K562 (cell line): ENCODE results near the gene EQTN. TPM values are rescaled to one million over a fixed set of nuclear protein-coding genes. Genes with fewer than 3 reads are reported as not detected.

Source experiments
- ATAC-seq: fragments of 200-7000 bp; cut with Tn5 transposase; 3 replicates; pipeline ENCODE4 v1.9.1; 2020; ENCODE audit warnings: moderate library complexity
- BruUV-seq: library from RNA; stranded (reverse); fragments of 400-500 nt; replicated peaks from 2 replicates; lab custom pipeline; 2021; lab: Mats Ljungman, UMichigan
- CTCF ChIA-PET: fragments of 300-600 bp; formaldehyde crosslinking; extraction: SDS; loops from one replicate; lab custom pipeline; 2021; ENCODE audit warnings: low intra/inter-chr PET ratio; lab: Yijun Ruan, JAX
- POLR2A ChIA-PET: fragments of 300-600, 350-650 bp; sonication (Branson Sonifier 250); formaldehyde crosslinking; extraction: SDS; loops from one replicate; lab custom pipeline; 2021; ENCODE audit warnings: antibody characterized with exemption, inconsistent platforms; lab: Yijun Ruan, JAX
- DNase-seq, 4 experiments: peaks; one replicate each; pipeline versions ENCODE4 v3.0.0 to v3.0.0-alpha.2; 2011 to 2018; ENCODE audit warnings: low spot score in 3 of 4, mixed read lengths in 3 of 4; ENCODE audit errors: extremely low read depth in 1 of 4
- FAIRE-seq: peaks from 2 replicates; lab custom pipeline; 2011; peaks lifted over from hg19 to GRCh38; lab: Jason Lieb, UNC
- H2AFZ ChIP-seq: 2 replicates; pipeline ENCODE4 v1.6.0; 2011; ENCODE audit warnings: low read depth, low read length, control low read depth, inconsistent platforms
- H3K27ac ChIP-seq: fragments of 200-600 bp; 3 replicates; pipeline ENCODE4 v1.8.0; 2011; ENCODE audit warnings: low read depth, mild to moderate bottlenecking, control low read depth, inconsistent platforms, low read length, moderate library complexity, mixed read lengths; ENCODE audit errors: extremely low read depth
- H3K27me3 ChIP-seq, 2 experiments: fragments of 300-600 bp in 1 of 2; 2 replicates in 1 of 2; 3 replicates in 1 of 2; pipeline versions ENCODE4 v1.6.0 to v1.8.0; 2011; ENCODE audit warnings: inconsistent platforms in 2 of 2, low read length in 2 of 2, mild to moderate bottlenecking in 1 of 2, mixed read lengths in 1 of 2, moderate library complexity in 1 of 2; ENCODE audit not compliant: control insufficient read depth in 2 of 2, insufficient read depth in 2 of 2
- H3K36me3 ChIP-seq: fragments of 300-600 bp; 3 replicates; pipeline ENCODE4 v1.8.0; 2011; ENCODE audit warnings: mild to moderate bottlenecking, low read length, inconsistent platforms; ENCODE audit not compliant: control insufficient read depth, insufficient read depth
- H3K4me1 ChIP-seq, 2 experiments: fragments of 200-600 bp in 1 of 2; replicated peaks in 1 of 2; 2 replicates in 1 of 2; 3 replicates in 1 of 2; pipeline versions ENCODE4 v1.5.1 to v1.8.0; 2011; ENCODE audit warnings: inconsistent platforms in 2 of 2, low read length in 2 of 2, mild to moderate bottlenecking in 1 of 2, mixed read lengths in 1 of 2, moderate library complexity in 1 of 2; ENCODE audit not compliant: control insufficient read depth in 2 of 2, insufficient read depth in 2 of 2
- H3K4me2 ChIP-seq: 2 replicates; pipeline ENCODE4 v1.6.1; 2011; ENCODE audit warnings: low read length, control low read depth, inconsistent platforms, mixed read lengths; ENCODE audit not compliant: insufficient read depth
- H3K4me3 ChIP-seq: fragments of 200-600 bp; sonication (generic), shearing (Covaris generic); 2 replicates; pipeline ENCODE4 v1.5.1; 2016; ENCODE audit warnings: control low read depth, inconsistent platforms
- H3K79me2 ChIP-seq: fragments of 200-600 bp; 3 replicates; pipeline ENCODE4 v1.8.0; 2011; ENCODE audit warnings: low read length, inconsistent platforms; ENCODE audit not compliant: control insufficient read depth, insufficient read depth
- H3K9ac ChIP-seq, 2 experiments: 2 replicates each; pipeline versions ENCODE4 v1.6.0 to v1.6.1; 2011; ENCODE audit warnings: low read depth in 2 of 2, low read length in 2 of 2, control low read depth in 1 of 2, inconsistent platforms in 1 of 2, mild to moderate bottlenecking in 1 of 2, mixed read lengths in 1 of 2; ENCODE audit not compliant: insufficient read depth in 1 of 2
- H3K9me1 ChIP-seq: one replicate; pipeline ENCODE4 v1.6.0; 2011; ENCODE audit warnings: inconsistent platforms, mild to moderate bottlenecking, low read length, moderate library complexity; ENCODE audit not compliant: control insufficient read depth, insufficient read depth
- H3K9me3 ChIP-seq: replicated peaks from 2 replicates; pipeline ENCODE4 v1.5.1; 2011; ENCODE audit warnings: low read depth, low read length, inconsistent platforms; ENCODE audit not compliant: control insufficient read depth, insufficient read depth
- H4K20me1 ChIP-seq: replicated peaks from 2 replicates; pipeline ENCODE4 v1.6.1; 2011; ENCODE audit warnings: low read length, inconsistent platforms, mixed read lengths; ENCODE audit not compliant: control insufficient read depth, insufficient read depth
- BMI1 ChIP-seq: fragments of 150-350 bp; IDR thresholded peaks from 2 replicates; pipeline ENCODE4 v1.6.1; 2014; ENCODE audit warnings: low read length
- CBX1 ChIP-seq: sonication (generic); IDR thresholded peaks from 2 replicates; pipeline ENCODE4 v1.6.1; 2016; ENCODE audit warnings: antibody characterized with exemption, low read depth, mild to moderate bottlenecking
- HNRNPK ChIP-seq: fragments of 200-400 bp; formaldehyde crosslinking; IDR thresholded peaks from one replicate; pipeline ENCODE4 v1.6.1; 2018; ENCODE audit warnings: mild to moderate bottlenecking, low read depth, low read length; ENCODE audit not compliant: poor library complexity, severe bottlenecking
- ILK ChIP-seq: fragments of 450-650 bp; IDR thresholded peaks from 2 replicates; pipeline ENCODE4 v1.6.1; 2016; ENCODE audit warnings: missing genetic modification characterization, low read depth, mild to moderate bottlenecking, missing compliant biosample characterization, moderate library complexity, borderline replicate concordance
- MNT ChIP-seq, 2 experiments: fragments of 450-650 bp; conservative IDR thresholded peaks; 2 replicates each; pipeline ENCODE4 v1.6.1; 2017; ENCODE audit warnings: mild to moderate bottlenecking in 2 of 2, moderate library complexity in 2 of 2
- PYGO2 ChIP-seq: fragments of 450-650 bp; IDR thresholded peaks from 2 replicates; pipeline ENCODE4 v1.6.1; 2016; ENCODE audit warnings: mild to moderate bottlenecking, missing genetic modification characterization, moderate library complexity, missing compliant biosample characterization
- RUNX1 ChIP-seq: sonication (generic); IDR thresholded peaks from 2 replicates; pipeline ENCODE4 v1.6.1; 2016; ENCODE audit warnings: antibody characterized with exemption, low read depth
- SMAD3 ChIP-seq: fragments of 450-650 bp; formaldehyde crosslinking; conservative IDR thresholded peaks from 2 replicates; pipeline ENCODE4 v1.4.0; 2020; ENCODE audit warnings: mild to moderate bottlenecking
- TCF7 ChIP-seq: sonication (generic); IDR thresholded peaks from 2 replicates; pipeline ENCODE4 v1.6.1; 2016; ENCODE audit warnings: antibody characterized with exemption, borderline replicate concordance
- ZBTB17 ChIP-seq: fragments of 450-650 bp; formaldehyde crosslinking; IDR thresholded peaks from 2 replicates; pipeline ENCODE4 v1.4.0; 2020; ENCODE audit warnings: mild to moderate bottlenecking
- ZBTB34 ChIP-seq: fragments of 250-450 bp; sonication (Bioruptor Pico); IDR thresholded peaks from 2 replicates; pipeline ENCODE4 v1.8.0; 2021; ENCODE audit warnings: mild to moderate bottlenecking, moderate library complexity
- ZNF143 ChIP-seq: sonication (generic); formaldehyde crosslinking; IDR thresholded peaks from 2 replicates; pipeline ENCODE4 v1.9.0; 2022; ENCODE audit warnings: mild to moderate bottlenecking, missing genetic modification reagents
- ZNF175 ChIP-seq: fragments of 200-800 bp; sonication (Bioruptor generic); IDR thresholded peaks from 2 replicates; pipeline ENCODE4 v1.6.1; 2016; ENCODE audit warnings: low read depth, mild to moderate bottlenecking, missing genetic modification characterization, missing compliant biosample characterization
- ZNF395 ChIP-seq: fragments of 200-800 bp; sonication (Bioruptor generic); IDR thresholded peaks from 2 replicates; pipeline ENCODE4 v1.6.1; 2017; ENCODE audit warnings: missing genetic modification characterization, missing compliant biosample characterization
- ZNF41 ChIP-seq: fragments of 250-450 bp; sonication (Bioruptor Pico); conservative IDR thresholded peaks from 2 replicates; pipeline ENCODE4 v1.4.0; 2020; ENCODE audit warnings: mild to moderate bottlenecking
- ZNF76 ChIP-seq: fragments of 250-450 bp; sonication (Bioruptor Pico); IDR thresholded peaks from 2 replicates; pipeline ENCODE4 v1.4.0; 2020; ENCODE audit warnings: mild to moderate bottlenecking, moderate library complexity, borderline replicate concordance
- WGBS: fragments of 100-300 bp; shearing (Covaris generic); methylation state at CpG from one replicate; pipeline ENCODE4 v1.1.6; 2016; ENCODE audit warnings: low coverage, mixed read lengths; ENCODE audit not compliant: insufficient coverage; ENCODE audit errors: missing lambda C conversion rate; 5-methylcytosine and 5-hydroxymethylcytosine counted together
- in situ Hi-C: fragments of 300-500 bp; cut with MboI; formaldehyde crosslinking; loops from 4 replicates; pipeline ENCODE4 v1.15.0; 2018; ENCODE audit warnings: inconsistent platforms, mixed read lengths
- intact Hi-C: fragments of 100-400 bp; cut with micrococcal nuclease; formaldehyde crosslinking; loops from 2 replicates; pipeline ENCODE4 v1.14.2; 2022
- polyA plus RNA-seq, 8 experiments: library from polyadenylated mRNA; depleted of rRNA in 4 of 8; stranded (reverse) in 5 of 8; unstranded in 3 of 8; fragments of >200 nt; fragmentation: Nextera tagmentation in 2 of 8; fragmentation: Illumina TruSeq in 1 of 8; extraction: Ambion mirVana in 2 of 8; extraction: Trizol in 1 of 8; gene quantifications; 2 replicates each; pipeline versions ENCODE4 v1.2.1 to v1.2.3, GENCODE V29; 2011 to 2014; ENCODE audit warnings: inconsistent platforms in 1 of 8, missing spikeins in 1 of 8
- total RNA-seq, 7 experiments: library from RNA; depleted of rRNA in 6 of 7; stranded (reverse); fragments of >200 nt in 6 of 7; fragmentation: Illumina TruSeq in 2 of 7; extraction: Trizol in 2 of 7; gene quantifications; 2 replicates each; pipeline versions ENCODE4 v1.2.1 to v1.2.3, GENCODE V29; 2011 to 2021; ENCODE audit warnings: low replicate concordance in 1 of 7

The EQTN gene
- total and polyA plus RNA-seq, 9 of the 15 experiments (the other 6 are each of a cell fraction or from before 2014, with no cell fraction given): 0.15 to 0.33 (median 0.18) TPM; not detected in 4

DNA sequence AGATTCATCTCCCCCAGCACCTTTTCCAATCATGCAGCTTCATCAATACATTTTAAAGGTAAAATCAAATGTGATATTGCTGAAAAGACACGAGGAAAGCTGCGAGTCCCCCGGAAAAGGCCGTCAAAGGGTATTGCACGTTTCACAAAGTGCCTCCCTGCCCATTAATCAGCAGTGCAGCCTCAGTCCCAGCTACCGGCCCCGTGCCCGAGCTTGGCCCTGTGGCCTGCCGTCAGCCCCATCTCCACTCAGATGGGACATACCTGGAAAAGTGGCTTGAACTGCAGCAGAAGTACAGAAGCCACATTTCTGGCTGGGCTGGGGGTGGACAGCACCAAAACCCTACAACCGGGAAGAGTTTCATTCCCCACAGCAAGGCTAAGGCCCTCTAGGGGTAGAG is 39.9 kb upstream of the EQTN start:
- no peak for FAIRE-seq
- H2AFZ ChIP-seq: no peak overlapping the region
- no peak for TF ChIP-seq ZBTB34
- no peak for TF ChIP-seq ZNF143 (CRISPR knock-in tag)
- no peak for TF ChIP-seq ZNF41
- TF ChIP-seq BMI1: no peak
- TF ChIP-seq MNT (conservative IDR thresholded peaks at IDR 0.05): no peak
- TF ChIP-seq HNRNPK: no peak
- no peak for TF ChIP-seq PYGO2 (tag)
- no peak for TF ChIP-seq ZNF395 (CRISPR knock-in tag)
- no peak for TF ChIP-seq ILK (tag)
- TF ChIP-seq SMAD3: no peak
- TF ChIP-seq CBX1: no peak
- TF ChIP-seq ZBTB17: no peak
- no peak for TF ChIP-seq ZNF76 (CRISPR knock-in tag)
- no peak for TF ChIP-seq ZNF175 (CRISPR knock-in tag)
- TF ChIP-seq RUNX1: no peak
- no peak for TF ChIP-seq TCF7

More for the DNA sequence above, 39.9 kb upstream of the EQTN start:
- intact Hi-C loops: loop anchor here (10.0 kb wide), 1 partner anchor 108 kb away; no protein-coding TSS in a partner anchor
- no peak for ATAC-seq
- Histone ChIP-seq H3K79me2 (no peaks in the 10 kb centered on the region), H3K36me3 (peaks cover 4% of the 10 kb centered on the region; the same call in 1 of the 3 replicates), H3K27me3 (no peaks in the 10 kb centered on the region), H3K9me1 (no peaks in the 10 kb centered on the region), H3K27ac (no peak overlapping the region), H3K4me1 (no peaks in the 10 kb centered on the region; a peak in 1 of 5 replicates), H3K4me2 (no peak overlapping the region), H3K4me3 (no peak overlapping the region), H3K9me3 (no peaks in the 10 kb centered on the region), H3K9ac (no peak overlapping the region), H4K20me1 (no peaks in the 10 kb centered on the region)
- CTCF ChIA-PET: no interaction called here
- POLR2A ChIA-PET: no interaction called here
- DNase-seq: no peak
- BruUV-seq: no TSS peak
- WGBS: 60% methylated on average over 1 of the region's 10 CpGs
- in situ Hi-C loops: loop anchor here (5.0 kb wide), 1 partner anchor 195 kb away; no protein-coding TSS in a partner anchor
